HEK293 (cell line): Measurements from ENCODE around the gene SERPINC1.

Experiments used
- CTCF ChIA-PET: fragments of 350-600 bp; formaldehyde crosslinking; extraction: SDS; loops from one replicate; lab custom pipeline; 2021; ENCODE audit warnings: antibody characterized with exemption; lab: Yijun Ruan, JAX
- POLR2A ChIA-PET: fragments of 300-600 bp; formaldehyde crosslinking; extraction: SDS; loops from one replicate; lab custom pipeline; 2020; ENCODE audit warnings: antibody characterized with exemption, inconsistent platforms; lab: Yijun Ruan, JAX
- H3K27ac ChIP-seq: fragments of 200-500 bp; sonication (Bioruptor generic); 2 replicates; pipeline ENCODE4 v1.5.1; 2014; ENCODE audit warnings: low read depth, low read length, control low read depth, inconsistent platforms; ENCODE audit errors: extremely low read depth
- H3K36me3 ChIP-seq, 2 experiments: fragments of 200-500 bp in 1 of 2; sonication (Bioruptor generic) in 1 of 2; 1 replicate in 1 of 2; 2 replicates in 1 of 2; pipeline ENCODE4 v1.5.1; 2014 to 2017; ENCODE audit warnings: inconsistent platforms in 2 of 2, low read length in 2 of 2; ENCODE audit not compliant: control insufficient read depth in 2 of 2, insufficient read depth in 1 of 2
- H3K4me1 ChIP-seq: fragments of 200-500 bp; sonication (Bioruptor generic); 2 replicates; pipeline ENCODE4 v1.5.1; 2014; ENCODE audit warnings: mild to moderate bottlenecking, low read length, inconsistent platforms; ENCODE audit not compliant: control insufficient read depth, insufficient read depth
- H3K4me3 ChIP-seq: 2 replicates; pipeline ENCODE4 v1.5.1; 2011; ENCODE audit warnings: low read depth, mild to moderate bottlenecking, control low read depth, low read length, moderate library complexity
- H3K9me3 ChIP-seq: fragments of 200-500 bp; sonication (Bioruptor generic); 2 replicates; pipeline ENCODE4 v1.5.1; 2014; ENCODE audit warnings: low read depth, low read length, inconsistent platforms; ENCODE audit not compliant: control insufficient read depth, insufficient read depth
- KLF1 ChIP-seq: fragments of 450-650 bp; formaldehyde crosslinking; IDR thresholded peaks from 2 replicates; pipeline ENCODE4 v1.5.1; 2016; ENCODE audit warnings: missing biosample characterization, missing genetic modification characterization
- KLF7 ChIP-seq: fragments of 450-650 bp; formaldehyde crosslinking; IDR thresholded peaks from 2 replicates; pipeline ENCODE4 v1.5.1; 2016; ENCODE audit warnings: missing biosample characterization, missing genetic modification characterization, borderline replicate concordance
- REST ChIP-seq: fragments of 450-650 bp; formaldehyde crosslinking; IDR thresholded peaks from 2 replicates; pipeline ENCODE4 v1.5.1; 2016; ENCODE audit warnings: missing biosample characterization, missing genetic modification characterization
- SP3 ChIP-seq: fragments of 450-650 bp; formaldehyde crosslinking; IDR thresholded peaks from 2 replicates; pipeline ENCODE4 v1.5.1; 2016; ENCODE audit warnings: missing biosample characterization, missing genetic modification characterization
- TRIM28 ChIP-seq: IDR thresholded peaks from 2 replicates; pipeline ENCODE4 v1.6.1; 2011; ENCODE audit warnings: low read length, control low read depth, borderline replicate concordance
- ZBTB7A ChIP-seq: fragments of 450-650 bp; formaldehyde crosslinking; IDR thresholded peaks from 2 replicates; pipeline ENCODE4 v1.5.1; 2016; ENCODE audit warnings: low read depth, missing biosample characterization, missing genetic modification characterization
- ZFP41 ChIP-seq: fragments of 450-650 bp; formaldehyde crosslinking; IDR thresholded peaks from 2 replicates; pipeline ENCODE4 v1.5.1; 2016; ENCODE audit warnings: missing biosample characterization, missing genetic modification characterization, borderline replicate concordance
- ZNF10 ChIP-seq: fragments of 450-650 bp; formaldehyde crosslinking; IDR thresholded peaks from 2 replicates; pipeline ENCODE4 v1.5.1; 2017; ENCODE audit warnings: missing biosample characterization, missing genetic modification characterization
- ZNF140 ChIP-seq: fragments of 450-650 bp; formaldehyde crosslinking; IDR thresholded peaks from 2 replicates; pipeline ENCODE4 v1.5.1; 2016; ENCODE audit warnings: missing biosample characterization, missing genetic modification characterization
- ZNF175 ChIP-seq: fragments of 450-650 bp; formaldehyde crosslinking; IDR thresholded peaks from 2 replicates; pipeline ENCODE4 v1.5.1; 2016; ENCODE audit warnings: missing biosample characterization, missing genetic modification characterization
- ZNF239 ChIP-seq: fragments of 450-650 bp; formaldehyde crosslinking; IDR thresholded peaks from 2 replicates; pipeline ENCODE4 v1.5.1; 2016; ENCODE audit warnings: missing biosample characterization, missing genetic modification characterization
- ZNF341 ChIP-seq: fragments of 450-650 bp; formaldehyde crosslinking; IDR thresholded peaks from 2 replicates; pipeline ENCODE4; 2016; ENCODE audit warnings: low read depth, missing biosample characterization, missing genetic modification characterization
- ZNF362 ChIP-seq: fragments of 450-650 bp; formaldehyde crosslinking; IDR thresholded peaks from 2 replicates; pipeline ENCODE4 v1.5.1; 2016; ENCODE audit warnings: missing biosample characterization, missing genetic modification characterization
- ZNF398 ChIP-seq: fragments of 450-650 bp; formaldehyde crosslinking; IDR thresholded peaks from 2 replicates; pipeline ENCODE4 v1.5.1; 2017; ENCODE audit warnings: missing biosample characterization, missing genetic modification characterization
- ZNF416 ChIP-seq: fragments of 450-650 bp; formaldehyde crosslinking; IDR thresholded peaks from 2 replicates; pipeline ENCODE4 v1.5.1; 2016; ENCODE audit warnings: missing biosample characterization, missing genetic modification characterization
- ZNF423 ChIP-seq: fragments of 450-650 bp; formaldehyde crosslinking; IDR thresholded peaks from 2 replicates; pipeline ENCODE4 v1.5.1; 2016; ENCODE audit warnings: missing biosample characterization, missing genetic modification characterization
- ZNF48 ChIP-seq: fragments of 450-650 bp; formaldehyde crosslinking; IDR thresholded peaks from 2 replicates; pipeline ENCODE4 v1.5.1; 2016; ENCODE audit warnings: missing biosample characterization, missing genetic modification characterization
- ZNF521 ChIP-seq: fragments of 450-650 bp; formaldehyde crosslinking; IDR thresholded peaks from 2 replicates; pipeline ENCODE4 v1.5.1; 2017; ENCODE audit warnings: missing biosample characterization, mild to moderate bottlenecking, missing genetic modification characterization
- ZNF555 ChIP-seq: fragments of 450-650 bp; formaldehyde crosslinking; conservative IDR thresholded peaks from 2 replicates; pipeline ENCODE4 v1.5.1; 2017; ENCODE audit warnings: missing biosample characterization, mild to moderate bottlenecking, missing genetic modification characterization, inconsistent platforms
- ZNF610 ChIP-seq: fragments of 450-650 bp; formaldehyde crosslinking; IDR thresholded peaks from 2 replicates; pipeline ENCODE4 v1.5.1; 2016; ENCODE audit warnings: missing biosample characterization, missing genetic modification characterization, borderline replicate concordance
- ZNF621 ChIP-seq: fragments of 450-650 bp; formaldehyde crosslinking; IDR thresholded peaks from 2 replicates; pipeline ENCODE4 v1.5.1; 2017; ENCODE audit warnings: missing biosample characterization, missing genetic modification characterization
- ZNF660 ChIP-seq: fragments of 450-650 bp; IDR thresholded peaks from 2 replicates; pipeline ENCODE4 v1.5.1; 2018; ENCODE audit warnings: missing biosample characterization, mild to moderate bottlenecking, missing genetic modification characterization
- ZNF677 ChIP-seq: fragments of 450-650 bp; IDR thresholded peaks from 2 replicates; pipeline ENCODE4 v1.5.0; 2018; ENCODE audit warnings: missing biosample characterization, mild to moderate bottlenecking, missing genetic modification characterization, moderate library complexity
- ZSCAN16 ChIP-seq: fragments of 450-650 bp; formaldehyde crosslinking; IDR thresholded peaks from 2 replicates; pipeline ENCODE4 v1.5.1; 2016; ENCODE audit warnings: missing biosample characterization, missing genetic modification characterization
- TF ChIP-seq, protein P1 (sequence below): fragments of 450-650 bp; formaldehyde crosslinking; IDR thresholded peaks from 2 replicates; pipeline ENCODE4 v1.5.1; 2016; ENCODE audit warnings: missing biosample characterization, missing genetic modification characterization
- TF ChIP-seq, protein P2 (sequence below): fragments of 450-650 bp; formaldehyde crosslinking; IDR thresholded peaks from 2 replicates; pipeline ENCODE4 v1.5.1; 2016; ENCODE audit warnings: missing biosample characterization, missing genetic modification characterization

Gene SERPINC1

DNA sequence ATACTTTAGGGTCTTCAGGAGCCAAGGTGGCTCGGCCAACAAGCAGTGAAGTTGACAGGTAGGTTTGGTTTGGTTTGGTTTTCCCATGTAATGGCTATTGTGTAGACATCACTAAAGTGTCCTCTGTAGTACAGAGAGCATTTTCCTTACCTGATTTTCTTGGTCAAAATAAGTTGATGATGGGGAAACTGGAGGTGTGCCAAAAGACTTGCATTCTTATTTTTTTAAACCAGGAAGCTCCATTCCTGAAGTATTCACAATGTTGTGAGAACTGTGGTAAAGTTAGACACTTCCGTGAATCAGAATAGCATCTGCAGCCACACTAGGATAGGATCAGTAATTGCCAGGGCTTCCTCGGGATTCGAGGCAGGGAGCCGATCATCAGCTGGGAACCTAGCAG, 46.0 kb downstream of the SERPINC1 start:
- Histone ChIP-seq H3K36me3 (peaks cover 7 to 48% of the 10 kb centered on the region in 2 experiments; a peak in 2 of 3 replicates), H3K4me3 (no peak overlapping the region), H3K9me3 (no peaks in the 10 kb centered on the region), H3K27ac (no peak overlapping the region), H3K4me1 (no peaks in the 10 kb centered on the region; the same call in 1 of the 2 replicates)
- ChIA-PET POLR2A (no interaction called here), CTCF (no interaction called here)
- no peak for TF ChIP-seq ZNF610
- TF ChIP-seq, protein P1, sequence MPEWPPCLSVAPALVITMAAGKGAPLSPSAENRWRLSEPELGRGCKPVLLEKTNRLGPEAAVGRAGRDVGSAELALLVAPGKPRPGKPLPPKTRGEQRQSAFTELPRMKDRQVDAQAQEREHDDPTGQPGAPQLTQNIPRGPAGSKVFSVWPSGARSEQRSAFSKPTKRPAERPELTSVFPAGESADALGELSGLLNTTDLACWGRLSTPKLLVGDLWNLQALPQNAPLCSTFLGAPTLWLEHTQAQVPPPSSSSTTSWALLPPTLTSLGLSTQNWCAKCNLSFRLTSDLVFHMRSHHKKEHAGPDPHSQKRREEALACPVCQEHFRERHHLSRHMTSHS (tag by site-specific recombination): no peak
- TF ChIP-seq ZNF423 (tag by site-specific recombination): no peak
- TF ChIP-seq KLF7: no peak
- no peak for TF ChIP-seq SP3 (tag by site-specific recombination)
- TF ChIP-seq ZBTB7A (tag by site-specific recombination): no peak
- no peak for TF ChIP-seq ZNF660 (tag by site-specific recombination)
- TF ChIP-seq REST: no peak
- TF ChIP-seq ZNF362 (tag by site-specific recombination): no peak
- TF ChIP-seq ZNF10 (tag by site-specific recombination): no peak
- TF ChIP-seq ZNF555 (tag by site-specific recombination): no peak
- TF ChIP-seq, all 188 proteins: peak for 0

GRCh38 chr1:173870252-173871075, 46.7 kb downstream of the SERPINC1 start:
- no peak overlapping the region for H3K27ac ChIP-seq
- CTCF ChIA-PET: interaction anchor here (0.7 kb wide), 1 partner anchor 509 kb away, joined by 4 read pairs; no protein-coding TSS in a partner anchor
- TF ChIP-seq ZNF341 (tag by site-specific recombination): no peak
- TF ChIP-seq KLF1 (tag by site-specific recombination): no peak
- TF ChIP-seq ZNF555 (tag by site-specific recombination): no peak
- no peak for TF ChIP-seq ZNF677
- no peak for TF ChIP-seq ZSCAN16 (tag by site-specific recombination)
- TF ChIP-seq ZNF175 (tag by site-specific recombination): no peak
- TF ChIP-seq ZNF48 (tag by site-specific recombination): no peak
- TF ChIP-seq ZNF521 (tag by site-specific recombination): no peak
- no peak for TF ChIP-seq ZNF239
- TF ChIP-seq ZFP41 (tag by site-specific recombination): no peak
- TF ChIP-seq, protein P2, sequence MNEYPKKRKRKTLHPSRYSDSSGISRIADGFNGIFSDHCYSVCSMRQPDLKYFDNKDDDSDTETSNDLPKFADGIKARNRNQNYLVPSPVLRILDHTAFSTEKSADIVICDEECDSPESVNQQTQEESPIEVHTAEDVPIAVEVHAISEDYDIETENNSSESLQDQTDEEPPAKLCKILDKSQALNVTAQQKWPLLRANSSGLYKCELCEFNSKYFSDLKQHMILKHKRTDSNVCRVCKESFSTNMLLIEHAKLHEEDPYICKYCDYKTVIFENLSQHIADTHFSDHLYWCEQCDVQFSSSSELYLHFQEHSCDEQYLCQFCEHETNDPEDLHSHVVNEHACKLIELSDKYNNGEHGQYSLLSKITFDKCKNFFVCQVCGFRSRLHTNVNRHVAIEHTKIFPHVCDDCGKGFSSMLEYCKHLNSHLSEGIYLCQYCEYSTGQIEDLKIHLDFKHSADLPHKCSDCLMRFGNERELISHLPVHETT (tag by site-specific recombination): no peak
- TF ChIP-seq ZNF416: no peak
- no peak for TF ChIP-seq ZNF398 (tag by site-specific recombination)
- no peak for TF ChIP-seq TRIM28
- no peak for TF ChIP-seq ZNF140 (tag by site-specific recombination)
- TF ChIP-seq ZNF621: no peak
- TF ChIP-seq, all 188 proteins: peak for 0
- Histone ChIP-seq H3K9me3 (no peaks in the 10 kb centered on the region), H3K36me3 (peaks cover 9 to 51% of the 10 kb centered on the region in 2 experiments), H3K4me1 (no peaks in the 10 kb centered on the region; the same call in 1 of the 2 replicates), H3K4me3 (no peak overlapping the region)
- POLR2A ChIA-PET: interaction anchor here (0.6 to 0.9 kb wide), 2 partner anchors 21 to 152 kb away, joined by 3 to 5 read pairs; partner anchors contain the start of gene RC3H1
